OCI-LY1 (cell line): ENCODE results near the gene MNT.

Experiments used
- EZH2 ChIP-seq: fragments of 200-600 bp; sonication (generic), shearing (Covaris generic); IDR thresholded peaks from 2 replicates; pipeline ENCODE4 v1.8.0; 2017; ENCODE audit warnings: borderline replicate concordance, mixed run types, mild to moderate bottlenecking, antibody characterized with exemption, low read length, moderate library complexity, mixed read lengths
- TF ChIP-seq, protein P1 (sequence below): fragments of 200-600 bp; sonication (generic), shearing (Covaris generic); IDR thresholded peaks from 2 replicates; pipeline ENCODE4 v1.5.1; 2017; ENCODE audit warnings: mild to moderate bottlenecking, antibody characterized with exemption, low read length, moderate library complexity, mixed read lengths

DNA sequence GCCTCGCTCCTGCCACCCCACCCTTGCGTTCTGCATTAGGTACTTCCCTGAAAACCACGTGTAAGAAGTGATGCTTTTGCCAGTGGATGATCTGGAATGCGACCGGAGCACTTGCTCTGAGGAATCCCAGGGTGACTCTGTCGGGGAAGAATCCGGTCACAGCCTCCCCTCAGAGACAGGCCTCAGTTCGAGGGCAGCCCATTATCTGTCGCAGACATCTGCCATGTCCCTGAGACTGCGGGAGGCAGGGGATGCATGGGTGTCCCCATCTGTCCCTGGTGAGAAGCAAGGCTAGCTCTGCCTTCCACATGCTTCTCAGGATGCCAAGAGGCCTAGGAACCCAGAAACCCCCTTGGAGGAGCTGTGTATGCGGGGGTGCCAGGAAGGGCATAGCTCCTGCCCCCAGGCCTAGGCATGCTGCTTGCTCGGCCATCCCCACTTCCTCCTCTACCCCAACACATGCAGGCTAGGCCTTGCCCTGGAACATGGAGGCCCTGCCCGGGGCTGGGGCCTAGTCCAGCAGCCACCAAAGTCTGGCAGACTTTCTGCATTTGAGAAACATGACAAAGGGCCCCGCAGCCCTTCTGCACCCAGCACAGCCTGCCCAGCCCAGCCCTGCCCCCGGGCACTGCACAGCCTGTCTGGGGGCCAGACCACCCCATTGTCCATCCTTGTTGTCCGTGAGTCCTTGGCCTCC, 20.5 kb downstream of the MNT start:
- TF ChIP-seq, protein P1, sequence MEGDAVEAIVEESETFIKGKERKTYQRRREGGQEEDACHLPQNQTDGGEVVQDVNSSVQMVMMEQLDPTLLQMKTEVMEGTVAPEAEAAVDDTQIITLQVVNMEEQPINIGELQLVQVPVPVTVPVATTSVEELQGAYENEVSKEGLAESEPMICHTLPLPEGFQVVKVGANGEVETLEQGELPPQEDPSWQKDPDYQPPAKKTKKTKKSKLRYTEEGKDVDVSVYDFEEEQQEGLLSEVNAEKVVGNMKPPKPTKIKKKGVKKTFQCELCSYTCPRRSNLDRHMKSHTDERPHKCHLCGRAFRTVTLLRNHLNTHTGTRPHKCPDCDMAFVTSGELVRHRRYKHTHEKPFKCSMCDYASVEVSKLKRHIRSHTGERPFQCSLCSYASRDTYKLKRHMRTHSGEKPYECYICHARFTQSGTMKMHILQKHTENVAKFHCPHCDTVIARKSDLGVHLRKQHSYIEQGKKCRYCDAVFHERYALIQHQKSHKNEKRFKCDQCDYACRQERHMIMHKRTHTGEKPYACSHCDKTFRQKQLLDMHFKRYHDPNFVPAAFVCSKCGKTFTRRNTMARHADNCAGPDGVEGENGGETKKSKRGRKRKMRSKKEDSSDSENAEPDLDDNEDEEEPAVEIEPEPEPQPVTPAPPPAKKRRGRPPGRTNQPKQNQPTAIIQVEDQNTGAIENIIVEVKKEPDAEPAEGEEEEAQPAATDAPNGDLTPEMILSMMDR: no peak
- no peak for TF ChIP-seq EZH2
